IPS-18c (cell line): Measurements from ENCODE around the gene HSPA12B.

ENCODE experiments used
- H3K4me3 ChIP-seq: 2 replicates; pipeline ENCODE4 v1.7.0; 2013; ENCODE audit warnings: low read depth, mild to moderate bottlenecking, low read length, moderate library complexity; ENCODE audit not compliant: insufficient read depth
- H3K9me3 ChIP-seq: one replicate; pipeline ENCODE4 v1.6.1; 2013; ENCODE audit warnings: mild to moderate bottlenecking, low read length, moderate library complexity; ENCODE audit not compliant: control insufficient read depth, insufficient read depth

Gene HSPA12B

GRCh38 chr20:3801299-3801698, 68.8 kb downstream of the HSPA12B start:
- H3K4me3 ChIP-seq, result no peak overlapping the region
- H3K9me3 ChIP-seq, result no peaks in the 10 kb centered on the region

DNA sequence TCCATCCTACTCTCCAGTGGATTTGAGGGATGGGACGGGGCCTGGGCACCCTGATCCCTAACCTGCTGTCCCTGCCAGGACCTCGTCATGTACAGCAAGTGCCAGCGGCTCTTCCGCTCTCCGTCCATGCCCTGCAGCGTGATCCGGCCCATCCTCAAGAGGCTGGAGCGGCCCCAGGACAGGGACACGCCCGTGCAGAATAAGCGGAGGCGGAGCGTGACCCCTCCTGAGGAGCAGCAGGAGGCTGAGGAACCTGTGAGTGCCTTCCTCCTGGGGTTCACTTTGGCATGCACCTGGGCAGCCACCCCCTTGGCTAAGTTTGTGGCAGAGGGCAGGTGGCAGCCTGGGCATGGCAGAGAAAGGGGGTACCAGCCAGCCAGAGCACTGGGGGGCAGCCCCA, 69.4 kb downstream of the HSPA12B start:
- Histone ChIP-seq H3K9me3 (no peaks in the 10 kb centered on the region), H3K4me3 (no peak overlapping the region)
